NCI-H2107 treated with DMSO at 0.1 percent for 48 hours (cell line): ENCODE measurements around the gene GNG4.
"Not testable (repeated sequence)": the region's sequence is repeated elsewhere in the genome, so short reads cannot be mapped to it uniquely, and the experiment has no call there.

ENCODE experiments used
- DNase-seq: peaks from one replicate; lab custom pipeline; 2025; ENCODE audit not compliant: unreplicated experiment; lab: John Stamatoyannopoulos, UW

Gene GNG4

GRCh38 chr1:235650341-235651169, 971 bp upstream of the GNG4 start:
- no peak for DNase-seq

- no peak for DNase-seq
These were observed 623 bp downstream of the GNG4 start for GRCh38 chr1:235648954-235649367.

DNA sequence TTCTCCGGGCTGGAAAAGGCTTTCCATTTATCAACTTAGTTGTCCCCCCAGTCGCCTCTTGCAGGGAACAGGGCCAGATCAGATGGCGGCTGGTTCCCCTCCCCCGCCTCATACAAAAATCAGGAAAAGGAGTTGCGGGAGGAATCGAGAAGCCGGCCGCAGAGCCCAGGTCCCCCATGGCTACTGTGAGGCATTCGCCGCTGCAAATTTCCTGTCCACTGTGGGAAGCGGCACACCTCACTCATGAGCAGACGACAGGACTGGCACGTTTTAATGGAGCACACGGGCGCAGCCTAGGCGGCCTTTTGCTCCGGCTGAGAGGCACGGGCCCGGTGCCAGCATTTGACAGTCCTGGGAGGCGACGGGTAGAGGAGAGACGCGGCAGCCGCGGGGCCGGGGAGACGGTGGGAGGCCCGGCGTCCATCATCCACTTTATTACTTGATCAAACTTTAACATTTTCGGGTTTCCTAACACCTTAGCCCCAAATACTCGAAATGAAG, 1.1 kb downstream of the GNG4 start:
- peak; percentile 71 for DNase-seq

DNA sequence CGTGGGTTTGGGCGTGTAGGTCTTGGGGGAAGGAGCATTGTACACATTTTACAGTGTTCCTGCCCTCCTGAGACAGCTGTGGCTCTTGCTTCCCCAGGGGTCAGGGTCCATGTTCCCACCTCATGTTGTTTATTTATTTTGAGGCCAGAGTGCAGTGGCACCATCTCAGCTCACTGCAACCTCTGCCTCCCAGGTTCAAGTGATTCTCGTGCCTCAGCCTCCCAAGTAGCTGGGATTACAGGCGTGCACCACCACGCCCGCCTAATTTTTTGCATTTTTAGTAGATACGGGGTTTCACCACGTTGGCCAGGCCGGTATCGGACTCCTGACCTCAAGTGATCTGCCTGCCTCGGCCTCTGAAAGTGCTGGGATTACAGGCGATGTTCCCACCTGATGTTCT, 2.0 kb downstream of the GNG4 start:
- not testable (repeated sequence) for DNase-seq

GRCh38 chr1:235646463-235646862, 3.1 kb downstream of the GNG4 start:
- DNase-seq = no peak

DNA sequence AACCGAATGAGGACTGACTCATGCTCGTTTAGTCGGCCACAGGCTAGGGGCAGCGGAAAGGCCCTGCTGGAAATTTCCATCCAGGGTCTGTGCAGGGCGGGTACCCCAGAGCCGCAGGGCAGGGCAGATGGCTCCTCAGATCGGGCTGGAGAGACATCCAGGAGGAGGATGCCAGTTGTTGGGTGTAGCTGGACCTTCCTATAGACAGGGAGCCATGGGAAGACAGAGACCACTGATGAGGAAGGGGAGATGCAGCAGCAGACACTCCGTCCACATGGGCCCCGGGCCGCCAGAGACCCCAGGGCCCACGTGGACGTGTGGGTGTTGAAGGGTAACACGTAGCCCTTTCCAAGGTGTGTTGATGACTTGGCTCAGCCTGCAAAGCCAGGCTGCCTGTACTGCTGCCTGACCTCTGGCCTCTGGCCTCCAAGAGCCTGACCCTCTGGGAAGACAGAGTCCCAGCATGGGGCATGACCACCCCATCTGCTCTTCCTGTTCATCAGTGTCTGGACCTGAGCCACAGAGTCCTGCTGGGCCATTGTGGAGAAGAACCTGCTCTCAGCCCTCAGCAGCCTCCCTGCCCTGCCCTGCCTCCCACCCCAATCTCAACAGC, 4.8 kb downstream of the GNG4 start:
- no peak for DNase-seq

DNA sequence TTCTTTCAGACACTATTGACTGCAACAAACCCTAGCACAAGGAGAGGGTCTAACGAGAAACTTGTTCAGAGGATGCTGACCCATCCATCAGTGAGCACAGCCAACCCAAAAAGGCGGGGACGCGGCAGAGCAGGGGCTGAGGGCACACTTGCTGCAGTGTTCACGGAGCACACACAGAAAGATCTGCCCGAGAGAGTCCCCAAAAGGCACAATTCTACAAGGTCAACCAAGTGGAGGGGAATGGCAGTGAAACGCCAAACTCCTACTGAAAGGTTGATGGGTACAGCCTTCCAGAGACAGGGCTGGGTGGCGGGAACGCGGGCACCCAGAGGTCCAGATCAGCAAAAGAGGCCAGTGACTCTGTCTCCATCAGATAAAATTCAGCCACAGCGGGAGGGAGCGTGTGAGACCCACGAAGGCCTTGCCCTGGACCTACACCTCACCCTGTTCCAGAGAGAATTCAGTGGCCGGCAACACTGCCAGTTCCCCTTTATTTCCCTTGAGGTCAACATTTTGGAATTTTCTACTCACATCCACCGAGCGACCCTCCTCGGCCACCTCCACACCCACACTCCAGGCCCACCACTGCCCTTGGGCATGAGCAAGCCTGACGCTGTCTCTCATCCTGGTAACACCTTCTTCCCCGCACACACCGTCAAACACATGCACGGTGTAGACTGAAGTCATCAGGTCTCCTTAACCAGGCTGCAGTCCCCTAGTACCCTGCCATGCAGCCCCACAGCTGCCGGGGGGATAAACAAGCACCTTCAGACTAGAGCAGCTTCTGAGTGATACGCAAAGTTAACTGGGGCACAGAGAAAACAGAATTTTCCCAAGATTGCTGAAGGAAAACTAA, 5.5 kb downstream of the GNG4 start:
- DNase-seq = no peak

DNA sequence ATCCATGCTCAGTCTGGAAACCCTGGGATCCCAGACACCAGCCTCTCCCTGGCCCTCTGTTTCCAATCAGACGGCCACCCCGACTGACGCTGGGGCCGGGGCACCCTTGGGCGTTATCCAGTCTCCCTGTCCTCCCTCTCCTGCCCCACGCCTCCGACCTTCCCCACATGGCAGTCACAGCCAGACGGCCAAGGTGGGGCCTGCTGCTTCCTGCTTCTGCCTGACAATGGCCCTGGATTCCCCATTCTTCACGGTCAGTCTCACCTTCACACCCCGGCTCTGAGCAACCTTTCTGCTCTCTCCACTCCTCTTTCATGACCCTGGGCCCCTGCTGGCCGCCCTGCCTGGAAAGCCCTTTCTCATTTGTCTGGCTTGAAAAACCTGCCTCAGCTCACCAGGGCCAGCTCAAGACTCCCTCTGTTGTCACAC, 6.6 kb downstream of the GNG4 start:
- no peak for DNase-seq

GRCh38 chr1:235642011-235642942, 7.3 kb downstream of the GNG4 start:
- peak; percentile 90 for DNase-seq

DNA sequence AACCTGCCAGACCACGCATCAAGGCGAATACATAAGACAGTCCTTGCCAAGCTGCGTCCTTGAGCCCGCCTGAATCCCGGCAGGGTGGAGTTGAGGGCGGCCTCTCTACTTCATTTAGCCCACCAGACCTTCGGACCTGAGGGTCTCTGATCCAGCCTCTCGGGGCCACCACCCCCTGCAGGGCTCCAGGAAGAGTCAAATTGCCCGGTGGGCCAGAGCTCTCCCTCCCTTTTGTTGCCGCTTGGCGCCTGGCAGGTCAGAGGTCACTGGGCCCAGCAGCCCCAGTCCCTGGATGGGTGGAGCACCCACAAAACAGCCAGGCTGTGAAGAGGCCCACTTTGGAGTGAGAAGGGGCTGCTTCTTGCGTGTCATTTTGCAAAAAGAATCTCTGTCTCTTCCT, 9.0 kb downstream of the GNG4 start:
- DNase-seq = no peak

GRCh38 chr1:235639226-235640205, 10.1 kb downstream of the GNG4 start:
- no peak for DNase-seq

DNA sequence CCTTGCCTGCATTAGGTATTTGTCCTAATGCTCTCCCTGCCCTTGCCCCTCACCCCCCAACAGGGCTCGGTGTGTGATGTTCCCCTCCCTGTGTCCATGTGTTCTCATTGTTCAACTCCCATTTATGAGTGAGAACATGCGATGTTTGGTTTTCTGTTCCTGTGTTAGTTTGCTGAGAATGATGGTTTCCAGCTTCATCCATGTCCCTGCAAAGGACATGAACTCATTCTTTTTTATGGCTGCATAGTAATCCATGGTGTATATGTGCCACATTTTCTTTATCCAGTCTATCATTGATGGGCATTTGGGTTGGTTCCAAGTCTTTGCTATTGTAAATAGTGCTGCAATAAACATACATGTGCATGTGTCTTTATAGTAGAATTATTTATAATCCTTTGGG, 11.0 kb downstream of the GNG4 start:
- DNase-seq = not testable (repeated sequence)

DNA sequence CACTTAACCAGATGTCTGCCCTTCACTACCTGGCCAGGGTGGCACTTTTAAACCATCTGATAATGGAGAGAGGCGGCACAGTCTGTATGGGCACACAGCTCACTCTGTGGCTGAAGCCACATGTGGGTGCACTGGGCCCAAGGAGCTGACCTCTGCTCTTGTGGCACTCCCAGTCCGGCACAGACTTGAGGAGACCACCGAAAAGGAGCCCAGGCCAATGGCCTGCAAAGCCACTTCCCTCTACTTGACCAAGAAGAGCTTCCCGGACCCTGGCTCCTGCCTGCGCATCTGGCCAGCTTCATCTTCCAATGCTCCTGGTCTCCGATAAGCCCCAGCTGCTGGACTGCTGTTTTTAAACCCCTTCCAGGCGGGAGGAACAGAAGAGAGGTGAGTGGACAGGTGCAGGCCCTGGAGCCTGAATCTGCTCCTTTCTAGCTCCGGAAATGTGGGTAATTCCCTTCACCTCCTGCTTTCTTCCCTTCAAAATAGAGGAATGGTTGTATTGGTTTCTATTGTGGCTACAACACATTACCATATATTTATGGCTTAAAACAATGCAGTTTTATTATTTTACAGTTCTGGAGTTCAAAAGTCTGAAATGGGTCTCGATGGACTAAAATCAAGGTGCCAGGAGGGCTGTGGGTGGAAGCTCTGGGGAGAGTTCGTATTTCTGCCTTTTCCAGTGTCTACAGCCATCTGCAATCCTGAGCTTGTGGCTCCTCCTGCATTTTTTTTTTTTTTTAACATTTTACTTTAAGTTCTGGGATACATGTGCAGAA, 11.6 kb downstream of the GNG4 start:
- DNase-seq = no peak

DNA sequence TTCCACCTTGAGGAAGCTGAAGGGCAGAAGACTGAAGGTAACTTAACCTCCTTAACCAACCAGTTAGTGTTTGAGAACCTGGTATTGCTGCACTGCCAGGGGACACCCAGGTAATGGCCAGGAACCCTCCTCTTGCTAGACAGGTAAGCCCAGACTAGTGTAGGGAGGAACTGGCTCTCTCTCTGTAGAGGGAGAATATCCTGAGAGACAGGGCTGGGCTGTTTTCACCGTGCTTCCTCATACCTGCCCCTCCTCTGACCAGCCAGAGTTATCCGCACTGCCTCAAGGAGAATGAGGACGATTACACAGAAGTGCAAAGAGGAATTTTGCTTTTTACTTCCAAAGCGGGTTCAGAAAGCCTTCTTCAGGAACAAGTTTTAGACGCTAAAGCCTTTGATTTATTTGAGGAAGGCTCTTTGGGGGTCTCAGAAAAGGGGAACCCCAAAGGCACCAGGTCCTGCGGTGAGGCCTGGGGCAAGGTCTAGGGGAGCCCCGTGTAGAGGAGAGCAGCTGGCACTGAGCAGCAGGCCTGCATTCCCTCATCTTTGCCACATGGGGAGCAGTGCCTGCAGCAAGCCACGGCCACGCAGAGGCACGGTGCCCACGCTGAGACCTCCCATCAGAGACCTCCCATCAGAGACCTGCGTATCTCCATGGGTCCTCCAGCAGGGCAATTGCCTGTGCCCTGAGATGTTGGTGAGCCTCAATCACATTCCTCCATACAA, 13.5 kb downstream of the GNG4 start:
- no peak for DNase-seq

- DNase-seq = no peak
These were observed 16.8 kb downstream of the GNG4 start for GRCh38 chr1:235632506-235633401.

DNA sequence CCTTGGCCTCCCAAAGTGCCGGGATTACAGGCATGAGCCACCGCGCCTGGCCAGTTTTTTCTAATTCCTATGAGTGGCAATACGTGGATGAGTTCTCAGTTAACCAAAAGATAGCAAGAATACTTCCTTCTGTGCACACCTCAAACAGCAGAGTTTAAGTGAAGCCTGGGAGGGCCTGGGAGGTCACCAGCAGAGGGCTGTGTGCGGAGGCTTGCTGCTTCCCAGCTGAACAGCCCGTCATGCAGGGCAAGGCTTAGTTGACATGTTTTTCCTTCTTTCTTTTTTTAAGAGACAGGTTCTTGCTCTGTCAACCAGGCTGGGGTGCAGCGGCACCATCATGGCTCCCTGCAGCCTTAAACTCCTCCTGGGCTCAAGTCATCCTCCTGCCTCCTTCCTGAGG, 17.8 kb downstream of the GNG4 start:
- DNase-seq = no peak
